Mesothelial cell of epicardium (in vitro differentiated cells): ENCODE data around the gene GLB1L3. TPM values are rescaled to one million over a fixed set of nuclear protein-coding genes. Genes with fewer than 3 reads are reported as not detected.
A peak's percentile ranks its signal among the peaks of the same experiment; 100 is the strongest.

Experiments used
- DNase-seq, 2 experiments: peaks; one replicate each; pipeline ENCODE4 v3.0.0; 2021; ENCODE audit warnings: low spot score in 2 of 2; ENCODE audit not compliant: unreplicated experiment in 2 of 2
- H3K27ac Mint-ChIP-seq: 2 replicates; pipeline ENCODE4 v1.8.0; 2021; ENCODE audit warnings: mixed read lengths
- H3K27me3 Mint-ChIP-seq: 2 replicates; pipeline ENCODE4 v1.8.0; 2021; ENCODE audit warnings: low read depth, mixed read lengths
- H3K36me3 Mint-ChIP-seq: 2 replicates; pipeline ENCODE4 v1.8.0; 2021; ENCODE audit warnings: mixed read lengths
- H3K4me1 Mint-ChIP-seq: 2 replicates; pipeline ENCODE4 v1.8.0; 2021; ENCODE audit warnings: mixed read lengths
- H3K4me3 Mint-ChIP-seq: 2 replicates; pipeline ENCODE4 v1.8.0; 2021; ENCODE audit warnings: mild to moderate bottlenecking, moderate library complexity, mixed read lengths
- H3K9me3 Mint-ChIP-seq: 2 replicates; pipeline ENCODE4 v1.8.0; 2021; ENCODE audit warnings: mixed read lengths
- total RNA-seq: library from RNA; stranded (reverse); gene quantifications from 3 replicates; pipeline ENCODE4 v1.2.1, GENCODE V29; 2021
- TF ChIP-seq, protein P1 (sequence below): fragments of 200-600 bp; sonication (generic); IDR thresholded peaks from one replicate; pipeline ENCODE4 v1.5.0; 2021; ENCODE audit warnings: antibody characterized with exemption; ENCODE audit not compliant: unreplicated experiment

The GLB1L3 gene
- total RNA-seq, 1 donor from 2014 or later = not detected

GRCh38 chr11:134331354-134332188, 55.4 kb downstream of the GLB1L3 start, which contains the start of gene GLB1L2:
GLB1L2 (plus strand) TSS chr11:134331988; CDS start chr11:134332062, 74 bp downstream.
- no peaks in the 10 kb centered on the region for H3K36me3 Mint-ChIP-seq
- peak; percentile 63 to 81 for DNase-seq
- peaks cover 72% of the 10 kb centered on the region for H3K27me3 Mint-ChIP-seq
- peaks cover 14% of the 10 kb centered on the region for H3K4me1 Mint-ChIP-seq
- no peaks in the 10 kb centered on the region for H3K9me3 Mint-ChIP-seq
- TF ChIP-seq, protein P1, sequence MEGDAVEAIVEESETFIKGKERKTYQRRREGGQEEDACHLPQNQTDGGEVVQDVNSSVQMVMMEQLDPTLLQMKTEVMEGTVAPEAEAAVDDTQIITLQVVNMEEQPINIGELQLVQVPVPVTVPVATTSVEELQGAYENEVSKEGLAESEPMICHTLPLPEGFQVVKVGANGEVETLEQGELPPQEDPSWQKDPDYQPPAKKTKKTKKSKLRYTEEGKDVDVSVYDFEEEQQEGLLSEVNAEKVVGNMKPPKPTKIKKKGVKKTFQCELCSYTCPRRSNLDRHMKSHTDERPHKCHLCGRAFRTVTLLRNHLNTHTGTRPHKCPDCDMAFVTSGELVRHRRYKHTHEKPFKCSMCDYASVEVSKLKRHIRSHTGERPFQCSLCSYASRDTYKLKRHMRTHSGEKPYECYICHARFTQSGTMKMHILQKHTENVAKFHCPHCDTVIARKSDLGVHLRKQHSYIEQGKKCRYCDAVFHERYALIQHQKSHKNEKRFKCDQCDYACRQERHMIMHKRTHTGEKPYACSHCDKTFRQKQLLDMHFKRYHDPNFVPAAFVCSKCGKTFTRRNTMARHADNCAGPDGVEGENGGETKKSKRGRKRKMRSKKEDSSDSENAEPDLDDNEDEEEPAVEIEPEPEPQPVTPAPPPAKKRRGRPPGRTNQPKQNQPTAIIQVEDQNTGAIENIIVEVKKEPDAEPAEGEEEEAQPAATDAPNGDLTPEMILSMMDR = no peak
- peak within 1 kb of the TSS; percentile 74 for H3K4me3 Mint-ChIP-seq
- no peak within 1 kb of the TSS for H3K27ac Mint-ChIP-seq

DNA sequence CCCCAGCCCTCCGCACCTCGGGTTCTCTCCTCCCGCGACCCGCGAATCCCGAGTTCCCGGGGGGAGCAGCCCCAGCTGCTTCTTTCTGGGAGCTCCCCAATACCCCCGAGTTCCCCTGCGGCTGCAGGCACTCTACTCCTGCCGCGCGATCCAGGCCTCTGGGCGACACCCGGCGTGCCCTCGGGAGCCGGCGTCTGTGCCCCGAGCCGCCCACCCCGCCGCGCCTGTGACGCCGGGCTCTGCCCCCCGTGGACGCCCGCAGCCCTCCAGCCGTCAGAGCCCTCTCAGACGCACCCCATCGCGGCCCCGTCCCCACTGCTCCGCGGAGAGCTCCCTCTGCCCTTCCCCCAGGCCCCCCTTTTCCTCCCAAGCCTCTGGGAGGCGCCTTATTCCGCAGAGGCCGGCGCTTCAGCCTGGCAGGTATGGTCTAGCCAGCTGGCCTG, 56.0 kb downstream of the GLB1L3 start:
- DNase-seq = no peak
- Mint-ChIP-seq H3K9me3 (no peaks in the 10 kb centered on the region), H3K27ac (no peak overlapping the region), H3K4me1 (peaks cover 14% of the 10 kb centered on the region), H3K27me3 (peaks cover 67% of the 10 kb centered on the region), H3K4me3 (peak overlapping the region; percentile 63), H3K36me3 (no peaks in the 10 kb centered on the region)
- TF ChIP-seq, protein P1 = no peak

GRCh38 chr11:134332782-134333181, 56.6 kb downstream of the GLB1L3 start:
- H3K27ac Mint-ChIP-seq = no peak overlapping the region
- peaks cover 14% of the 10 kb centered on the region for H3K4me1 Mint-ChIP-seq
- H3K4me3 Mint-ChIP-seq = peak overlapping the region; percentile 63
- TF ChIP-seq, protein P1 = no peak
- no peak for DNase-seq
- H3K36me3 Mint-ChIP-seq = no peaks in the 10 kb centered on the region
- H3K9me3 Mint-ChIP-seq = no peaks in the 10 kb centered on the region
- peaks cover 62% of the 10 kb centered on the region for H3K27me3 Mint-ChIP-seq

- no peak for DNase-seq
- Mint-ChIP-seq H3K4me3 (peak overlapping the region; percentile 23), H3K36me3 (no peaks in the 10 kb centered on the region), H3K27me3 (peaks cover 62% of the 10 kb centered on the region), H3K27ac (no peak overlapping the region), H3K9me3 (no peaks in the 10 kb centered on the region), H3K4me1 (peaks cover 14% of the 10 kb centered on the region)
- TF ChIP-seq, protein P1 = no peak
Measured at GRCh38 chr11:134333312-134333711, 57.1 kb downstream of the GLB1L3 start.

DNA sequence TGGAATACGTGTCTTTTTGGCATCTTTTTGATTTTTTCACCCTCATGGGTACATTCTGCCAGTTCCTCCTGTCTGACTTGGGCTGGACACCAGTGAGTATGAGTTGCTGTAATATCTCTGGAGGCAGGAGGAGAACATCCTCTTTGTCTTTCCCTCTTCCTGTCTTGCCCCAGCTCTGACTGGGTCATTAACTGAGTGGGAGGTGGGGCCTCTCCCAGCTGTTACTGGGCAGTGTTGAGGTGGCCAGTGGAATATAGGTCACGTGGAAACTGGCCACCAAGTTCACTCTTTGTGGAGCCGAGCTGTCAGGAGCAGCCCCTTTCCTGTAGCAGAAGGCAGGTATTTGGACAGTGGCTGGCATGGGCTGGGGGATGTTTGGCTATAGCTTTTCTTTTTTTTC, 57.8 kb downstream of the GLB1L3 start:
- Mint-ChIP-seq H3K27me3 (peaks cover 57% of the 10 kb centered on the region), H3K4me3 (no peak overlapping the region), H3K27ac (no peak overlapping the region), H3K4me1 (peaks cover 14% of the 10 kb centered on the region), H3K9me3 (no peaks in the 10 kb centered on the region), H3K36me3 (no peaks in the 10 kb centered on the region)
- TF ChIP-seq, protein P1 = no peak
- no peak for DNase-seq
